Stimulated activated naive CD4-positive, alpha-beta T cell treated with Interleukin-2 at 50 U/mL for 16 hours (primary cell): ENCODE measurements around the gene OR2T3.
"Not testable (repeated sequence)": the region's sequence is repeated elsewhere in the genome, so short reads cannot be mapped to it uniquely, and the experiment has no call there.

Experiments
- DNase-seq: peaks from one replicate; lab custom pipeline; 2025; lab: John Stamatoyannopoulos, UW

The OR2T3 gene, protein sequence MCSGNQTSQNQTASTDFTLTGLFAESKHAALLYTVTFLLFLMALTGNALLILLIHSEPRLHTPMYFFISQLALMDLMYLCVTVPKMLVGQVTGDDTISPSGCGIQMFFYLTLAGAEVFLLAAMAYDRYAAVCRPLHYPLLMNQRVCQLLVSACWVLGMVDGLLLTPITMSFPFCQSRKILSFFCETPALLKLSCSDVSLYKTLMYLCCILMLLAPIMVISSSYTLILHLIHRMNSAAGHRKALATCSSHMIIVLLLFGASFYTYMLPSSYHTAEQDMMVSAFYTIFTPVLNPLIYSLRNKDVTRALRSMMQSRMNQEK

DNA sequence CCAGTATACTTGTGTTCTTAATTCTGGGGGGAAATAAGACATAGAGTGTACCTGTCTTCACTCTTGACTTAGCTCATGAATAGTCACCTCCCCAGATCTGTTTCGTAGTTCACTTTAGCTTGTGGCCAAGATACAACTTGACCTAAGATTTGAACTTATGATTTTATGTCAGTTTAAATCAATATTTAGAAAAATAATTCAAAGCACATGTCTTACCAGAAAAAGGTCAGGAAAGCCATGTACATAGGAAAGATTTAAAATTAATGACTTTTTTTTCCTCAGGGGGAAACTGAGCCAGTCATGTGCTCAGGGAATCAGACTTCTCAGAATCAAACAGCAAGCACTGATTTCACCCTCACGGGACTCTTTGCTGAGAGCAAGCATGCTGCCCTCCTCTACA, at the start of gene OR2T3:
TSS of gene OR2T3 (plus strand) at position 301 of the 400 bp plus-strand sequence. CDS start at position 301, 0 bp downstream.
- DNase-seq, result not testable (repeated sequence)

DNA sequence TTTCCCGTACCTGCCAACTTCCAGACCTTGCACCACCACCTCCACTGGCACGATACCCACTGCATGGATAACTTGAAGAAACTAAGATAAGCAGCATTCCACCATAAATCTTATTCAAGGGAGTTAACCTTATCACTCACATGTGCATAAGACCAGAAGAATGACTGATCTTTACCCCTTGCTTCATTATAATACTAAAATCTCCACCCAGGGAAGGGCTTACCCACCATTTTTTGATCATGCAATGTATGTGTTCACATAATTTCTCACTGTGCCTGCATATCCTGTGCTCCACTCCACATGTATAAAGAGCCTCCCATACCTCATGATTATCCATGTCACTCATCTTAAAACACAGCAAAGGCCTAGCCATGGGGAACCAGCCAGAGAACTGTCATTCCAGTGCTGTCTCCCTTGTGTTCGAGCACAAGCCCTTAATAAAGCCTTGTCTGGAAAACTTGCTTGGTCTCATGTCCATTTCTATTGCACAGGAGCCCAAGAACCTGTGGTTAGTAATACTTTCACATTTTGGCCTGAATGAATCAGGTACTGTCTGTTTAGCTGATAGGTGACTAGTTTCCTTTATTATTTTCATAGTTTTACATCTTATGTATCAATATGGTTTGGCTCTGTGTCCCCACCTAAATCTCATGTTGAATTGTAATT, 45.5 kb upstream of the OR2T3 start:
- not testable (repeated sequence) for DNase-seq

DNA sequence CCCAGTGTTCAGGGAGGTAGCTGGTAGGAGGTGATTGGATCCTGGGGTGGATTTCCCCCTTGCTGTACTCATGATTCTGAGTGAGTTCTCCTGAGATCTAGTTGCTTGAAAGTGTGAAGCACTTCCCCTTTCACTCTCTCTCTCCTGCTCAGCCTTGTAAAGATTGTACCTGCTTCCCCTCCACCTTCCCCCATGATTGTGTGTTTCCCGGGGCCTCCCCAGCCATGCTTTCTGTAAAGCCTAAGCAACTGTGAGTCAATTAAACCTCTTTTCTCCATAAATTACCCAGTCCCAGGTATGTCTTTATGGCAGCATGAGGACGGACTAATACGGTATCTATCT, 45.0 kb upstream of the OR2T3 start:
- DNase-seq, result not testable (repeated sequence)

DNA sequence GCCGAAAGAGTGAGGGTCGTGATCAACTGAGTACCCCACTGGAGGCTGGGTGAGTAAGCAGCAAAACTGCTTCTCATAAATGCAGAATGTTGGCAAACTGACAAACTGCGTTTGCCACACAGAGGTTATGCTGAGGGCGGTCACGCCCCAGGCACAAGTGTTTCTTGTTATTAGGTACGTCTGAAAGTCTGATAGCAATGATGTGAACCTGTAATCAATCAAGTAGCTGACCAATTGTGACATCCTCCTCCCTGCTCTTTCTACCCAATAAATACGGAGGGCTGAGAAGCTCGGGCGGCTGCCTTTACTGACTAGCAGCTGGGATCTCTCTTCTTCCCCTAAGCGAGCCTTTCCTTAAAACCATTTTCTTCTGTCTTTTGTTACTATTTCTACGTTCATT, 41.5 kb upstream of the OR2T3 start:
- DNase-seq, result not testable (repeated sequence)

DNA sequence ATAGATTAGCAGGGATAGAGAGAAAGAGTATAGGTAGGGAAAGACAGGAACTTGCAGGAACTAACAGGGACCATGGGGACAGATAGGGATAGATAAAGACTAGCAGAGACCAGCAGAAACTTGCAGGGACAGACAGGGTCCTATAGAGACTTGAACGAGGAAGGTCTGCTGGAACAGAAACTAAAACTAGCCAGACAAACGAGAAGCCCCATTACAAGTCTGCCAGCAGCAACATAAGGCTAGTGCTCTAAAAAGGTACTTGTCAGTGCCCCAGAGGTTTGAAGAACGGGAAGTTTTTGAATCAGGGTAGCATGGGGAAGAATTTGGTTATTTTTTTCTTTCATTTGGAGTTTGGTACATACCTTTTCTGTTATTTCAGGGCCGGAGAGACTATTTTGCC, 41.0 kb upstream of the OR2T3 start:
- not testable (repeated sequence) for DNase-seq

DNA sequence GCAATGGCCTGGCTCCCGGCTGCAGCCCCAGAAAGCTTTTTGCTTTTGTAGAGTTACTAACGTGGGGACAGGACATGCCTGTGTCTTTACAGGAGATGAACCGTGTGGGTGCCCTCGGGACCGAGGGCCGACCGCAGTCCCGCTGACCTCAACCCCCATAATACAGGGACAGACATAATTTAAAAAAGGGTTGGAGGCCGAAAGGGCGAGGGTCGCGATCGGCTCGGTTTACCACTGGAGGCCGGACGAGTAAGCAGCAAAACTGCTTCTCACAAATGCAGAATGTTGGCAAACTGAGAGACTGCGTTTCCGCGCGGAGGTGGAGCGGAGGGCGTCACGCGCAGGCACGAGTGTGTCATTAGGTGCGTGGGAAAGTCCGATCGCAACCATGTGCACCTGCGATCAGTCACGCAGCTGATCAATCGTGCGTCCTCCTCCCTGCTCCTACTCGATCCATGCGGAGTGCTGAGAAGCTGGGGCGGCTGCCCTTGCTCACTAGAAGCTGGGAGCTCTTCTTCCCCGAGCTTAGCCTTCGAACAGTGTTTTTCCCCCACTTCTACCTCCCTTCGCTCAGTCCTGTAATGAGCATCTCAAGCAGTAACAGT, 39.2 kb upstream of the OR2T3 start:
- not testable (repeated sequence) for DNase-seq

DNA sequence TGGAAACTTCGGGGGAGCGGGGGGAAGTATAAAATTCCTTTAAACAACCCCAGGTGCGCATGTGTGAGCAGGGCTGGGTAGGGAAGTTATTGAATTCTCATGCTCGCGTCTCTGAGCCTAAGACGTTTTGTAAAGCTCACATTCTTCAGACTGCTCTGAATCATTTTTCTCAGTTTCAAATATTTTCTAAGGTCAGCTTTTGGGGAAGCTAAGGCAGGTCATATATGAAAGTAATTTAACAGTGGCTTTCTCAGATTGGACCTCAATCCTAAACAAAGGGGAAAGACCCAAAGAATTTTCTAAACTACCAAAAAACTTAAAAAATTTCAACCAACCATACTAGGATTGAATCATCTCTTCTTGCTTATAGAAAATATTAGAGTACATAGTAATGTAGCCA, 38.2 kb upstream of the OR2T3 start:
- DNase-seq, result not testable (repeated sequence)

DNA sequence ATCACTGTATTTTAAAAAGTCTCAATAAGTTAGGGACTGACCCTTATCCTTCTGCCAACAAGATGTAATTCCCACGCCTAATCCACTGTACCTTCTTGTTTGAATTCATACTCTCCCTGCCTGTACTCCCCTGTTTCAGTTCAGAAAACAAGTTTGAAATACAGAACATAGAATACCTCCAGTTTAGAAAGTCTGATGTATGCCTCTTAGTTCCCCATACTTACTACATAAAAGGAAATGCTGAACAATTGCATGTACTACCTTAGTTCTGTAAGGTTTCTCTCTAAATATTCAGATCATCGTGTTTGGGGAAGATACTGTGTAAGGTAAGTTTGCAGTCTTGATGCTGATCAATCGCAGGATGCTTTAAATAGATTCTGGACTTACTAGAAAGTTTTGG, 36.8 kb upstream of the OR2T3 start:
- DNase-seq, result not testable (repeated sequence)

DNA sequence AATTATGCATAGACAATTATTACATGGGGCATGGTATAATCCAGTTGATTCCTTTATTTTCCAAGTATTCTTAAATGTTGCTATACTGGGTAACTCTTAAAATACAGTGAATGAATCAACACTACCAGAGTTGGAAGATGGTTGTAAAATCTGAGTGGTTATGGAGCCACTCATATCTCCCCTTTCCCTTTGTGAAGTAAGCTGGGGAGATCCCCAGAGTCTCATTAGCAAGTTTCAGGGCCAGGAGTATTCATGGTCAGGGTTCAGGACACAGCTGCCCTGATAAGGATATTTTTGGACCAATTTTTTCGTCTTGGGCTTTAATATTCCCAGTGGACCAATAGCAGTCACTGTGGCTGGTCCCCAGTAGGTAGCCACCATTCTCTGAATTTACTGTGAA, 34.5 kb upstream of the OR2T3 start:
- not testable (repeated sequence) for DNase-seq

DNA sequence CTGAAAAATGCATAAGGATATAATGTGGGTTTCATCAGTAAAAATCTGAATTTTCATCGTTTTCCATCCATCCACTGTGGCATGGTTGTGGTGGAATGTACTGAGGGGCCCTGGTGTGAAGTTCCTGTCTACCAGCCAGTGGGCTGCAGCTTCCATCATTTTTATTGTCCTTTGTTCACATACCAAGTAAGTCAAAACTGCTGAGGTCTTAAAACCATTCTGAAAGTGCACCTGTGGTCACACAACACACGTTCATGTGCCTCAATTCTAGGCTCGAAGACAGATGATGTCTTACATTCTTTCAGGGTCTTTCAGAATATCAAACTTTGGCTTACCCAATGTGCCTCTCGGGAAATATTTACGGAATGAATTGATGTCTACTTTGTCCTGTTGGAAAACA, 33.9 kb upstream of the OR2T3 start:
- not testable (repeated sequence) for DNase-seq

DNA sequence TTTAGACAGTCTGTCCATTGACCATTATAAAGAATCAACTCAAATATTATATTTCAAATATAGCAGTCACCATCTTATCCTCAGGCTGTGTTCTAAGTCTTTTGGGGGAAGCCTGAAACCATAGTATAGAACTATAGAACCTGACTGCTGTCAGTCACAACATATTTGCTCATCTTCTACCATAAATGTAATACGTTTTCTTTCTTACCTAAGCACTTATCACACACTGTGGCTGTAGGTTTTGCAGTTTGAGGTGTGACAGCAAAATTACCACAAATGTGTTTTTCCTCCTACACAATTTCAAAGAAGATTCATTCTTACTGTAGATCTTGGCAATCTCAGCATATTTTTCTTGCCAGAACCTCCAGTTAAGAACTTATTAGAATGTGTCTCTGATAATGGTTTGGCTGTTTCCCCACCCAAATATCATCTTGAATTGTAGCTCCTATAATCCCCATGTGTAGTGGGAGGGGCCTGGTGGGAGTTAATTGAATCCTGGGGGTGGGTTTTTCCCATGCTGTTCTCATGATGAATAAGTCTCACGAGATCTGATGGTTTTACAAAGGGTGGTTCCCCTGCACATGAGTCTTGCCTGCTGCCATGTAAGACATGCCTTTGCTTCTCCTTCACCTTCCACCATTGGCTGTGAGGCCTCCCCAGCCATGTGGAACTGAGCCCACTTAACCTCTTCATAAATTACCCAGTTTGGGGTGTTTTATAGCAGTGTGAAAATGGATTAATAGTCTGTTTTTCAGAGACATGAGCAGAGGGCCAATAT, 30.5 kb upstream of the OR2T3 start:
- not testable (repeated sequence) for DNase-seq

DNA sequence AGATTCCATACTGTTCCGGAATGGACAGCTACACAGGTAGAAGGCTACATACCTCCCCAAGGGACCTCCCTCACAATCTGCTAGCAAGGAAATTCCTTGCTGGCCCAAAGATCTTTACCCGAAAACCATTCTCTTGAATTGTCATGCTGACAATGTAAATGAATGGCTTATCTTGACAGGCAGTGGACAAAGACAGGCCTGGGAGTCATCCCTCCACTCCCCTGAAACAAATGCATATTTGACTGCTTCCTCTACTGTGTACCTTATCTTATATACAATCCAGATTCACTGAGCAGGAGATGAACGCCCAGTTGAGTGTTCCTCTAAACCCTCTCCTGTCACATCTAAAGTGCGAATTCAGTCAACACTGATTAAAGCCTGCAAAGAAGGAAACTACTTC, 28.5 kb upstream of the OR2T3 start:
- DNase-seq, result not testable (repeated sequence)

DNA sequence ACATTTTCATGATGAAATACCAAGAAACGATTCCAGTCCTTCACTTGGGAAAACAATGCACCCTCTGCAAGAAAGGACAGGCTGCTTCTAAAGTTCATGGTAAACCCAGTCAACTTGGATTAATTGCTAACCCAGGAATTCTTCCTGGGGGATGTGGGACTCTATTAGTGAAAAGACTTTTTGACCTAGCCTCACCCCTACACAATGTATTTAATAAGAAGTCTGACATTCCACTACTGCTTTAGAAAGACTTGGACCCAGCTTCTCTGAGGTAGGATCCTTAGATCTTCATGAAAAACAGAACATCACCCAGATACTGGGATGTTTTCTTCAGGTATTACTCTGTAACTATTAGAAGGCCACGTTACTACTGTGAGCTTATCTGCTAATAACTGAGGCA, 27.8 kb upstream of the OR2T3 start, which contains the start of gene OR2T2:
TSS of gene OR2T2 (plus strand) at position 239 of the 400 bp plus-strand sequence. CDS start 7,161 bp downstream, outside the sequence.
- not testable (repeated sequence) for DNase-seq

DNA sequence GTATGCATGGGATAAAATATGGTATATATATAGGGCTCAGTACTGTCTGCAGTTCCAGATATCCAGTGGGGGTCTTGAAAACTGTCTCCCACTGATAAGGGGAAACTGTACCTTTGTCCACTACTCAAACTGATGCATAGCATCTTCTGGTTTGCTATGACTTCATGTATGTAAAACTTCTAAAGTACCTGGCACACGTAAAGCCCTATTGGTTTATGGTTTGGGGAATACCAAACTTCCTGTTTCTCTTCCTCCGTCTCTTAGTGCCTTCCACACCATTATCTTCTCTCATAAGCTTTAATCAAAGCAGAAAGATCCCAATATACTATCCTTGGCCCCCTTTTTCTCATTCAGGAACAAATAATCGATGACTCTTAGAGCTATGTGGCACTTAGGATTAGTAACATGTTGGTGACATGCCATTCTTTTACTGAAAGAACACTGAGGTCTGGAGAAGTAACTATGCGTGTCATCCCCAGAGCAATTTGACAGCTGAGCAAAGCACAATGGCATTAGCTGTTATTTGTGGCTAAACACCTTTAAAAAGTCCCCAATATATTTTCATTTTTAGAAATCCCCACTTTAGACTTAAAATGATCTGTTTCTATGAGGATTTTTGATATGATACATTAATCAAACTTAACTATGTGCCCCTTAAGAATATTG, 24.6 kb upstream of the OR2T3 start:
- not testable (repeated sequence) for DNase-seq

DNA sequence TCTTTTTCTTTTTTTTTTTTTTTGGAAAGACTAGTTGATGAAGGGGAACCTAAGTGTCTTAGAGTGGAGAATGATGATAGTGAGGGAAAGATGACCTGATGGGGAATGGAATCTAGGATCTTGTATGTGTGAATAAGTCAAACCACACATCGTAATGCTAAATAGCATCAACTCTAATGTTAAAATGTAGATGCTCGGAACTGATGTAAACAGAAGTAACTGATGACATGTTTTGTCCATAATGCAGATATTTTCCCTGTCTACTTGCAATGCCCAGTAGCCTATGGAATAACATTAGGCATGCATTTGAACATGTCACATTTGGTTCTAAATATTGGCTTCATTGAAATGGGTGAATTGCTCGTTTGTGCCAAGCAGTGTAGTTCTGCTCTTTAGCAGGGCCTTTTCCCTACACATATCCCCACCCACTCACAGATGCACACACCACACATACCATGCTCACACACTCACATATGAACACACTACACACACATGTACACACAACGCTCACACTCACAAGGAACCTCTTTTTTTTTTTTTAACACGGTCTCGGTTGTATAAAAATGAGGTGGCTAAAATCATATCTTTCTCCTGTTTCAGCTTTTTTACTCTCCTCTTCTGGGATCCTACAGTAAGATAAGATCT, 23.2 kb upstream of the OR2T3 start:
- DNase-seq, result not testable (repeated sequence)

DNA sequence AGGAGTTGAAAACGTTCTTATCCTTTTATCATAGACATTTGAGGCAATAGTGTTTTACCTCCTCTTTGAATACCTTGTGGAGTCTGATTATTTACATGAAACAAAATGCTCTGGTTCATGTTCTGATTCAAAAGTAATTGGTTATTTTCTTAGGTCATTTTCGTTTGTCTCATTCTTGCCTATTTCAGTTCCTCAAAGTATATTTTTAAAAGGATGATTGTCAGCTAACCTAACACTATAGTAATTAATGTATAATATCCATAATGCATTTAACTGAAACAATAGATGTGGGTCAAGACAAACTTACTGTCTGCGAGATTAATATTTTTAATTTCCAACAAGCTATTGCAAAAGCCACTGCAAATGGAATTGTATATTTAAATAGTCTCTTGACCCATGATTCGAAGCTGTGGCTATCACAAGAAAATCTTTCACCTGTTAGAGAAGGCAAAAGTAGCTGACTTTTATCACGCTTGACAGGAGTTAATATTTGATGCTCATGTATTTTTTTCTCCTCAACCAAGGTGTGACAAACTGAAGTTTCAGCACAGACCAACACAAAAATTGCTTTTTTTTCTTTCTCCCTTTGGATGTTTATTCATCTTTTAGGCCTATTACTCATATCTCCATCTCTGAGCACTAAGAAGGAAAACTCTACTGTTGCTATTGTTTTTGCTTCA, 22.5 kb upstream of the OR2T3 start:
- not testable (repeated sequence) for DNase-seq

DNA sequence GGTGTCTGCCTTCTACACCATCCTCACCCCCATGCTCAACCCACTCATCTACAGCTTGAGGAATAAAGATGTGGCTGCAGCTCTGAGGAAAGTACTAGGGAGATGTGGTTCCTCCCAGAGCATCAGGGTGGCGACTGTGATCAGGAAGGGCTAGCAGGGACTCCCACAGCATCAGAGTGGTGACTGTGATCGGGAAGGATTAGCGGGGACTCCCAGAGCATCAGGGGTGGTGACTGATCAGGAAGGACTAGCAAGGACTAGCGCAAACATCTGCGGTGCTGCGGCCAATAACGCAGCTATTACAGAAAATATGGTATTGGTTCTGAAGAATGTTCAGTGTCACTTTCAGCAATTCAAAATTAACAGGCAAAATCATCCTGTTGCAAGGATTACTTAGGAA, 19.5 kb upstream of the OR2T3 start:
- DNase-seq, result not testable (repeated sequence)

DNA sequence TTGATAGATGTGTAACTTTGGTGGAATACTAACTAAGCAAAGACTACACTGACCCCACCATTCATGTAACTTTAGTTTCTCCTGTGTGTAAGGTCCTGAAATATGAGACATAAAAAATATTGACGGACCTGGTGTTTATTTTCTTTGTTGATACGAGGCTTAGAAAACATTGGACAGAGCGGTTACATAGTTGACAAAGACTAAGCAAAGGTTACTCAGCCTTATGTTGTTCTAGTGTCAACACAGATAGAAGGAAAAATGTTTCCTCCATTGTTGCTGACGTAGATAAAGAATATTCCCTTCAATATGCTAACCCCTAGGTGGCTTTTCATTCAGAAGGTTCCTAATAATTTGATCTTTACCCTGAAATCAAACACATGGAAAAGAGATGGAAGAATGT, 18.1 kb upstream of the OR2T3 start:
- DNase-seq, result not testable (repeated sequence)

DNA sequence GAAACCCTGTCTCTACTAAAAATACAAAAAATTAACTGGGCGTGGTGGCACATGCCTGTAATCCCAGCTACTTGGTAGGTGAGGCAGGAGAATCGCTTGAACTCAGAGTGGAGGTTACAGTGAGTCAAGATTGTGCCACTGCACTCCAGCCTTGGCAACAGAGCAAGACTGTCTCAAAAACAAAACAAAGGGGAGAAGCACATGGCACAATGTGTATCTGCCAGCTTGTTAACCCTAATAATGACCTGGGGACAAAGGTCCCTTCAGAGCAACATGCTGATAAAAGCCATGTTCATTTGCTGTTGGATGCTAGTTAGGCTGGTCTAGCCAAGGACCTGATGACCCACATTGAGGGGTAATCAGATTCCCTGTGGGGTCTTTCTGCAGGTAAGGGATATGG, 16.5 kb upstream of the OR2T3 start:
- DNase-seq, result not testable (repeated sequence)

DNA sequence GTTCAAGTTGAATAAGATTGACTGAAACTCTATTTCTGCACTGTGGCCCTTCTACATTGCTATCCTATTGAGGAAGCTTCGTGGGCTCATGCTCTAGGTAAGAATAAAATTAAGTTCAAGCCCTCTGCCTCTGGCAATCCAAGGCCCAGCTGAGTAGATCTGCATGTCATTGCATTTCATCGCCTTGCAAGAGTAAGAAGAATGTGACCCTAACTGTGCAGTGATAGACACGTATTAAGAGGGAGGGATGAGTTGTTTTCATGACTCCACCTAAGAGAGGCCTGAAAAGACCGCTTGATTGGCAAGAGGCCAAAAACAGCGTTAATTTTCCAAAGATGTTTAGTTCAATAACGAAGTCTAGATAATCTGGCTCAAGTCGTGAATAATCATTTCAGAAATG, 14.0 kb upstream of the OR2T3 start:
- DNase-seq, result not testable (repeated sequence)

DNA sequence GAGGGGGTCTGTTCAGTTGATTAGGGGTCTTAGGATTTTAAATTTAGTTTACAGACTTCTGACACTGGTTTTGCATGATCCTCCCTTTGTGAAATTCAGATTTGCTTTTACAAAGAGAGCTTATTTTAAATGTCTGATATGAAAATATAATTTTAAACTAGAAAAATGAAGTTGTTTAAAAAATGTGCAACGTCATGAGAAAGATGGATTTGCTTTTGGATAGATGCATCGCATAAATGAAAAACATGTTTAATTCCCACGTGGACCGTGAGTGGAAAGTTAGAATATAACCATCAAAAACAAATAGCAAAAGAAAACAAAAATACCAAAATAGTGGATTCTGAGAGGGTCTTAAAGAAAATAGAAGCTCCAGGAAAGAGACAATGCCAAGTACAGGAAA, 2.0 kb upstream of the OR2T3 start:
- no peak for DNase-seq
